Measurements from ENCODE around the gene HOXC11. TPM values are rescaled to one million over a fixed set of nuclear protein-coding genes. Genes with fewer than 3 reads are reported as not detected.

The HOXC11 gene
- total RNA-seq, 1 donor from 2014 or later: not detected

DNA sequence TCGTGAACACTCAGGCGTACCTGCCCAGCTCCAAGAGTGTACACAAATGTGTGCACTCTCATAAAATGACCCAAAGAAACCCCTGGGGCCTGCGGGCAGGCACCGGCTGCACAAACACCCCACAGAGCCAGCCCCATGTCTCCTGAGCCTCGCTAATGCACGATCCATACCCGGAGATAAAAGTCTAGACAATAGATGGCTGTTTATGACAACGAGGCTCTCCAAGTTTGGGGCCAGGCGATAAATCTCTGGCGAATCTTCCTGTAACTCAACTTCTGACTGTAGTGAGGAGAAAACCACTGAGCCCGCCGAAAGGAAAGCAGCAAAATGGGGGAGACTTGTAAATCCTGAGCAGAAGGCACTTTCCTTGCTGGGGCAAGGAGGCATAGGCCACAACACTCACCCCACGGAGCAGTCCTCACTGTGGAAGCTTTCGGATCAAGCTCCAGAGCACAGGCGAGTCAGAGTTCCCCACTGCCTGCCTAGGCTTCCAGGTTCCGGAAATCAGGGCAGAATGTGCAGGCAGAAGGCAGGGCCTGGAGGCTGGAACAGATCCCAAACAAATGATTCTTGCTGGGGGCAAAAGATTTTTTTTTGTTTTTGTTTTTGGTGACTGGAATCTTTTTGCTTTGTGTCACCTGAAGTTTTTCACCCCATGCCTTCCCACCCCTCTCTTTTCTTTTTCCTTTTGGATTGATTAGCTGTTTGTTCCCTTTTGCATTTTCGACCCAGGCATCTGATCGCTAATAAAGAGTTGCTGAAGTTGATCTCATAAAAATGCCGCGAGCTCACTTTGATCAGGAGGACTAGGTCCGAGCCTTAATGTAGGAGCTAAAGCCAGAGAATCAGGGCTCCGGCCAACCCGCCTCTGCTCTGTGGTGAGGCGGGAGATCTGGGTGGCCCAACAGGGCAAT is 4.5 kb upstream of the HOXC11 start:
- intact Hi-C loops (cut with DNase I): no loop called here
- ATAC-seq (ENCODE audit: poor library complexity) (no peak), DNase-seq (no peak)

DNA sequence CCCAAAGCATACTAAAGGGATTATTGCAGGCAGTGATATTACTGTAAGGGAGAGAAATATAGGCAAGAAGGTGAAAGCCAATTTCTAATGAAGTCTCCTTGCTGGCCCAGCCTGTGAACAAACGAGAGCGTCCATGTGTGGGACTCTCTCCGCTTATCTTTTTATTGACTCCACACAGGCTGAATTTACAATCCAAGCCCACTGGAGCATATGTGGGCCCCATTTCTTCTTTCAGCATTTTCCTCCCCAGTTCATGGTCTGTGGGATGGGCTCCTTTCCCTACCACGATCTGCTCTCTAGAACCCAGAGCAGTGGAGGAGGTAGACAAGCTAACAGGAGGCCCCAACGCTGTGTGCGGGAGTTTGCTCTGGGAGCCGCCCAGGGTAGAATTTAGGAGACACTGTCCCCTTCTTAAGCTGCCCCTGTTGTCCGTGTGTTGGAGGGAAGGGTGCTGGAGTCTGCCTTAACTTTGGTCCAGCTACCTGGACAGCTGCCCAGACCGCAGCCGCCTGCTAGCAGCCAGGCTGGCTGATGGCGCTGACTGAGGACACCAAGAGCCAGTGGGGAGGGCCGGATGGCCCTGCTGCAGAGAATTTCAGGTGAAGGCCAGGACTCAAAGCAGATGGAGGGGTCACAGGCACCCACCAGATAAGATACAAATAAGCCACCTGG is 3.2 kb upstream of the HOXC11 start:
- no peak for DNase-seq
- intact Hi-C loops (cut with DNase I): no loop called here
- ATAC-seq (ENCODE audit: poor library complexity): no peak

DNA sequence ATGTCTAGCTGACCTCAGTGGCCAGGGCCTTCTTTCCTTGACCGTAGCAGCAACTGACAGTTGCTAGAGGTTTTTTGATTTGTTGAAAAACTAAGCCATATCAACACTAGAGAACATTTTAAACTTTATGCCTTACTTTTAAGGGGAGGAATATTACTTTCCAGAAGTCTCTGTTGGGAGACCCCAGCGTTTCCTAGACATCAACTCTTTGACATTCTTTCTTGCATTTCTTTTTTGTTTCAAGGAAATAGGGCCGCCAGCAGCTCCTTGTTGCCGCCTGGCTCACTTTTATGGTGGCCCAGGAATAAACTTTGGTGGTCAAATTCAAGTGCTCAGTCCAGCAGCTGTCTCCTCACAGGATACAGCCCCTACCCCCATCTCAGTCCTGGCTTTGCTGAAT is 2.5 kb upstream of the HOXC11 start:
- intact Hi-C loops (cut with DNase I): no loop called here
- no peak for ATAC-seq (ENCODE audit: poor library complexity)
- DNase-seq: no peak

DNA sequence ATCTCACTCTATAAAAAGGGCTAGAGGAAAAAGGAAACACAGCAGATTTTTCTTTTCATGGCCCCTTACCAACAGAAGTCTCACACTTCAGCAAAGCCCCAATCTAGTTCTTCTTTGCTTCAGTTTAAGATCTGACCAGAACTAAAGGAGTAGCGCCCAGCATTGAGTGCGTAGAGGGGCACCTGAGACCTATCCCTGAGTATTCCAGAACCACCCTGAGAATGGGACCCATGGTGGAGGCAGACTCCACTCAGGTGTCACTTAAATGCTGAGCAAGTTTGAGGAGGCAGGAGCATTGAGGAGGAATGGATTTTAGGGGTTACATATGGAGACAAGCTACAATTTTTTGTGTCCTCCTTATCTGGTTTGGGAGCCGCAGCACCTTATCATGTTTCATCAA is 1.8 kb upstream of the HOXC11 start:
- ATAC-seq (ENCODE audit: poor library complexity): no peak
- intact Hi-C loops (cut with DNase I): no loop called here
- no peak for DNase-seq

DNA sequence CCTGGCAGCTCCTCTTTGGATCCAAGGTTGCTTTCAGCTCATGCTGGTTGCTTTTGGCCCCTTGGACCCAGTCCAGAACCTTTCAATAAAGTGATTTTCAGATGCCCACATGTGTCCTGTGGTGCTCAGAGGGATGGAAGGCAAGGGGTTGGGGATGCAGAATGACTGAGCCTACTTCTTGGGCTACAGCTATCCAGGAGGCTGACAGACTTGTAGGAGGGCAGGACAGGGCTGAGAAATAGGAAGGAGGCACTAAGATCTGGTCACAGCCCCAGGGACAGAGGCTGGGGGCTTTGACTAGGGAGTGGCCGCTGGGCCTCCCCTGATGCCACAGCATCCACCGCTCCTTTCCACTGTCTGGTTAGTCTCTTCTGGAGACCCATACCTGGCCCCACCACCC is 1.2 kb upstream of the HOXC11 start:
- ATAC-seq (ENCODE audit: poor library complexity): no peak
- DNase-seq: no peak
- intact Hi-C loops (cut with DNase I): no loop called here

DNA sequence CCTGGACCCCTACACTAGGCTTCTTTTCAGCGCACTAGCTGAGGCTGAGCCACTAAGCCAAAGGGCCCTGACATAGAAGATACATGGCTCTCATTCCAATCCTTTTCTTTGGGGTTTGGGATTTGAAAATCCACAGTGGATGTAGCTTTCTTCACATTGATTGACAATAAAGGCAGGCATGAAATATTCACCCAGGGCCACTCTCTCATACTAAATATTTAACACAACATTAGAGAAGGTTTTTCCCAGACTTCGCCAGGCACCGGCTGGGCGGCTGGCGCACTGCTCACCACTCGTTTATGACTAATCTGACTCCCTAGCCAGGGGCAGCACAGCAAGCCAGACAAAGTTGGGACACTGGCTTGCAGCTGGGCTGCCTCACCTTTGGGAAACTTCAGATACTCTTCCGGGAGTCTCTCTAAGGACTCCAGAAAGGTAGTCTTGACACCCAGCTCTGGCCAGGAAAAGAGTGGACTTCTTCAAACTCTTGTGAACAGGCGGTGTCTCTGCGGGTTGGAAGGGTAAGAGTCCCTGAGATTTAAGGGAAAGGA is 699 bp upstream of the HOXC11 start:
- intact Hi-C loops (cut with DNase I): no loop called here
- DNase-seq (no peak), ATAC-seq (ENCODE audit: poor library complexity) (no peak)

DNA sequence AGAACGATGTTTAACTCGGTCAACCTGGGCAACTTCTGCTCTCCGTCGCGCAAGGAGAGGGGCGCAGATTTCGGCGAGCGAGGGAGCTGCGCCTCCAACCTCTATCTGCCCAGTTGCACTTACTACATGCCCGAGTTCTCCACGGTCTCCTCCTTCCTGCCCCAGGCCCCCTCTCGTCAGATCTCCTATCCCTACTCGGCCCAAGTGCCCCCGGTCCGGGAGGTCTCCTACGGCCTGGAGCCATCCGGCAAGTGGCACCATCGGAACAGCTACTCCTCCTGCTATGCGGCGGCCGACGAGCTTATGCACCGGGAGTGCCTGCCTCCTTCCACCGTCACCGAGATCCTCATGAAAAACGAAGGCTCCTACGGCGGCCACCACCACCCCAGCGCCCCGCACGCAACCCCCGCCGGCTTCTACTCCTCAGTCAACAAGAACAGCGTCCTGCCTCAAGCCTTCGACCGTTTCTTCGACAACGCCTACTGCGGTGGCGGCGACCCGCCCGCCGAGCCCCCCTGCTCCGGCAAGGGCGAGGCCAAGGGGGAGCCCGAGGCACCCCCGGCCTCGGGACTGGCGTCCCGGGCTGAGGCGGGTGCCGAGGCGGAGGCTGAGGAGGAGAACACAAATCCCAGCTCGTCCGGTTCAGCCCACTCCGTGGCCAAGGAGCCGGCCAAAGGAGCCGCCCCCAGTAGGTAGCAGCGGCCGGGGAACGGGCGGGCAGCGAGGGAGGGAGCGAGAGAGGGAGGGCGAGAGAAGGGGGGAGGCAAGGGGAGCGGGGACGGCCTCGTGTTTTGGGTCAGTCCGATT is 513 bp downstream of the HOXC11 start:
- intact Hi-C loops (cut with DNase I): no loop called here
- no peak for DNase-seq
- ATAC-seq (ENCODE audit: poor library complexity): no peak

DNA sequence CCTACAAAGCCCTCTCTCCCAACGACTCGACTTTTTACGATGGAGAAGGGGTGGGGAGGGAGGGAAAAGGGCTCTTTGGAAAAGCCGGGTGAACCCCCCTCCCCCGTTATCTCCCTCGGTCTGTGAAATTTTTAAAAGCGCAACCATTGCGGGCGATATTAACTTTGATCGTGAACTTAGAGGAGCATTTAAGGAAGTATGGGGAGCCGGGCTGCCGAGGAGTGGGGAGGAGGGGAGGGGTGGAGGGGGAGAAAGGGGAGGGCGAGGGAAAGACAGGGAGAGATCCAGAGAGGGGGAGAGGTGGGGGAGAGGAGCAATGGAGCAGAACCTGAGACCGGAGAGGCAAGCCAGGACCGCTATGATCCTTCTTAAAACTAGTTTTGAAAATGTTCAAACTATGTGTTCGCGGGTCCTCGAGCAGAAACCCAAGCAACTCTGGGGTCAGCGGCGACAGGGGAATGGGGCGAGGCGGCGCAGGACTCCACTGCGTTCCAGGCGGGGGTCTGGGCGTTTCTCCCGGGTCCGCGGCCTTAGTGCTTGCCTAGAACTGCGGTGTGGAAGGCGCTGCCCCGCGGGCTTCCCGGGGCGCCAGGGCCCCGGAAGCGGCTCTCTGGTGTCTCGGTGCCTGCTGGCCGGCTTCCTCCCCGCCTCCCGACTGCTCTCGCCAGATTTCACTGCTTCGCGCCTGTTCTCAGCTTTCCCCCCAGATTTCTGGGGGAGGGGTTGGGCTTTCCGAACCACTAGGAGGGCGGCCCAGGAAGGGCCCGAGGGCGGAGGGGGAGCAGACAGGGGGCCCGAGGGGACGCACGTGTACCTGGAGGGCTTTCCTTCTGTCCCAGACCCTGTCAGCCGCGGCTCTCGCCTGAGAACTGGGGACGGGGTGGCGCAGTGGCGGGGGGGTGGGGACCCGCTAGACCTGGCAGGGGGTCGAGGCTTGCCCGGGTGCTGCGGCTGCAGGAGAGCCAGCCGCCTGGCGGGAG is 1.4 kb downstream of the HOXC11 start, which contains the start of gene HOTAIR:
HOTAIR (minus strand) TSS at position 871 of the 980 bp plus-strand sequence.
- intact Hi-C loops (cut with DNase I): no loop called here
- DNase-seq: no peak
- no peak for ATAC-seq (ENCODE audit: poor library complexity)

DNA sequence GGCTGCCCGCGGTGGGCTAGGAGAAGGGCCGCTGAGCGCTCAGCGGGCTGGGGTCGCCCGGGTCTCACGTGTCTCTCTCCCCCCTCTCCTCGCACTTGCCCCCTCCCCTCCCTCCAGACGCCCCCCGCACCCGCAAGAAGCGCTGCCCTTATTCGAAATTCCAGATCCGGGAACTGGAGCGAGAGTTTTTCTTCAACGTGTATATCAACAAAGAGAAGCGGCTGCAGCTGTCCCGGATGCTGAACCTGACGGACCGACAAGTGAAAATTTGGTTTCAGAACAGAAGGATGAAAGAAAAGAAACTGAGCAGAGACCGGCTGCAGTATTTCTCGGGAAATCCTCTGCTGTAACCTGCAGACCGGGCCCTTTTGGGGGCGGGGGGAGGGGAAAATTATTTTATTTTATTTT is 2.1 kb downstream of the HOXC11 start:
- DNase-seq (no peak), ATAC-seq (ENCODE audit: poor library complexity) (no peak)
- intact Hi-C loops (cut with DNase I): no loop called here

DNA sequence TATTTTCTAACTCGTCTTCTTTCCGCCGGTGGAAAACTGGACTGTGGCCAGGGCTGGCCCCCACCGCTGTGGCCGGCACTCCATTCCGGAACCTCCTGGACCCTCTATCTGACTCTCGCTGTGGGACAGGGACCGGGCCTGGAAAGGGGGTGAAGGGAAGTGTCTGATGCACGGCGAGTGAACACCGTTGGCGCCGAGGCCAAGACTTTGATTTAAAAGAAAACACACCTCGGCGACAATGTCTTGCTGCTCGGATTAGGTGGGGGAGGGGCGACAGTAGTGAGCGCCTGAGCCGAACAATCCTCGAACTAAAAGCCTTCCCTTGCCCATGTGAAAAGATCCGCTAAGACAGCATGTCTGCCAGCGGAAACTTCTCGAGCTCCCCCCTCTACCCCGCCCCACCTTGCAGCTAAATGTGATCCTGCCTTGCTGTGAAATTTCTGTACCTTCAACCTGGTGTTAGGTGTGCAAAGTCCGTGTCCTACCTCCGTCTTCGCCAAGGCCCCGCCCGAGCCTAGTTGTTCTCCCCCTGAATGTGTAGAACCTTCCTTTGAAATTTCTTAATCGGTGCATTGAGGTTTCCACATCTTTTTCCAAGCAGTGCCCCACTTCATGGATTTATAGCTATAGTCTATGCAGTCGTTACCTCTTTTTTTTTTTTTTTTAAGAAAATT is 2.7 kb downstream of the HOXC11 start:
- no peak for ATAC-seq (ENCODE audit: poor library complexity)
- intact Hi-C loops (cut with DNase I): no loop called here
- no peak for DNase-seq

DNA sequence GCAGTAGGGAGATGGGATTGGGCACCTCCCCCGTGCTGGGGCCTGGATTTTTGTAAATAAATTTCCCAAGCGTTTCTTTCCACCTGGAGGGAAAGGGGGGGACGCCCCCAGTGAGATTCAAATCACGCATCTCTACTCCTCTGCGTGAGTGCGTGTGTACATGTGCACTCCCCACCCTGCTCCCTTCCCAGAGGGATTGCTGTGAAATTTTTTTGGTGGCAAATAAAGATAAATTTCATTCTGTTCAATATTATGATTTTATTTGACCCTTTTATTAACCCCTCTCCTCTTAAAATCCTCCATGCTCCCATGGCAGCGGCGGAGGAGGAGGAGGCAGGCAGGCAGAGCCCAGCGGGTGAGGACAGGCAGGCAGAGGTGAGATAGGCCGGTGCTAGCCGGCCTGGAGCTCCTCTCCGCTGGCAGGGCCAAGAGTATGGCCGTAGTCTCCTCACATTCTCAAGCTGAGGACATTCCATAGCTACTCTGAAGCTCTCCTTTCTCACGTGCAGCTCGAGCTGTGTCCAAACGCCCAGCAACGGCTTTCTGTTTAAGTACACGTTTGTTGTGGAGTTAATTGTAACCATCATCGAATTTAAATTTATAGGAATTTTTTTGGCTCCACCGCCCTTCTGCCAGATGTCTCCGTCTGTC is 3.4 kb downstream of the HOXC11 start:
- DNase-seq: no peak
- ATAC-seq (ENCODE audit: poor library complexity): no peak

DNA sequence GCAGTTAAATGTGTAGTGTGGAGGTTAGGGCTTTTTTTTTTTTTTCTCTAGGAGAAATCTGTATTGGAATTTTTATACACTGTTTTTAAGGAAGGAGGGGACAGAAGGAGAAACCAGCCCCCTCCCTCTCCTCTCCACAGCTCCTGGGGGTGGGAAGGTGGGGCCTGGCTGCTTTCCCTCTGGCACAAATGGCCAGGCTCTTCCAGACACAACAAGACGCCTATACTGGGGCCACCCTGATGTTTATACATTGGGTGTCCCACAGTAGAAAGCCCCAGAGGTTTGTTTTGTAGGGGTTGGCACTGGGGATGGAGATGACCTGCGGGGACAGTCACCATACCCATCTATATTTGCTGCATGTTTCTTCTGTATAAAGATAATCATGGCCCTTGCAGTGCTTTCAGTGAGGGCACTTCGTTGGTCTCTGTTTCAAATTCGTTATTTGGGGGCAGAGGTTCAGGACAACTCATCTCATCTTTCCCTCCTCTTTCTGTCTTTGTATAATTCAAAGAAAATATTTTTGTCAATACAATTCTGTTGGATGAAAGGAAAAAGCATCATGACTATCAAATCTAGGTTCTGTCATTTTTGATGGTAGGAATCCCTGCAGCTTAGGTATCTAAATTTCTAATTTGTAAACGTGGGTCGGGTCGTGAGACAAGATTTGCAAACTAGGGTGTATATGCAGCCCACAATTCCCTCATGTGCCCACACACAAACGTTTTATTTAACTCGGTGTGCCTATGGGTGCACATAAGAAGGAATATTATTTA is 4.1 kb downstream of the HOXC11 start:
- intact Hi-C loops (cut with DNase I): no loop called here
- no peak for DNase-seq
- ATAC-seq (ENCODE audit: poor library complexity): no peak

More for the DNA sequence above, 3.4 kb downstream of the HOXC11 start:
- intact Hi-C loops (cut with DNase I): no loop called here

DNA sequence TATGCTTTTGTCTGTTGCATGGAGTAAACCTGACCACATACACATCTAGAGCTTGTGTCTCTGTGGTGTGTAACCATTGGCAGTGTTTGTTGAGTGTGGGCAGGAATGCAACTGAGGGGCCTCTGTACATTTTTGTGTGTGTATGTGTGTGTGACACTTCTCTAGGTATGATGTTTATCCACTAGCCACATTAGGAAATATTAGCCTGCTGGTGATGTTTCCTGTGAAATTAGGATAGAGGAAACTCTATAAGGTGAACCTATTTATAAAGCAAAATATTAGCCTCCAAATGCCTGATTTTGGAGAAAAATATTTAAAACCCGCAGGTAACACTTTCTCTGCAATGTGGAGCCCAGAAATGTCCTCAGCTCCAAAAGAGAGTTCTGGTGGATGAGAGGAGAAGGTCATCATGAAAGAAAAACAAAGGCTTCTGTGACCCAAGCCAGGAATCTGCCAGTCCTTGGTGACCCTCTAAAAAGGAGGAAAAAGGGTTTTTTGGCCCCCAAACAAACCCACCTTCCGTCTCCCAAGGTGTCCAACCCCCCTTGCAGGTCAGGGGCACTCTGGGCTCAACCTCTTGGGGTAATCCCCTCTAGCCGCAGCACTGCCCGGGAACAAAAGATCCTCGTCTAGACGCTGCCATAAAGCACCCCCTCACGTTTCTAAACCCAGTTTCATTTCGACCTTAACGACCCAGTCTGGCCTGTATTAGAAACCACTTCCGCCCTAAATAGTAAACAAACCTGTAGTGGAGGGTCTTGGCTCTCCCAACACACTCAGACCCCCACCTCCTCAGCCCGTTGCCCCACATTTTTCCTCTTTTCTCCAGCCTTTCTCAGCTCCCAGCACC is 4.9 kb downstream of the HOXC11 start:
- DNase-seq (no peak), ATAC-seq (ENCODE audit: poor library complexity) (no peak)
- intact Hi-C loops (cut with DNase I): no loop called here

DNA sequence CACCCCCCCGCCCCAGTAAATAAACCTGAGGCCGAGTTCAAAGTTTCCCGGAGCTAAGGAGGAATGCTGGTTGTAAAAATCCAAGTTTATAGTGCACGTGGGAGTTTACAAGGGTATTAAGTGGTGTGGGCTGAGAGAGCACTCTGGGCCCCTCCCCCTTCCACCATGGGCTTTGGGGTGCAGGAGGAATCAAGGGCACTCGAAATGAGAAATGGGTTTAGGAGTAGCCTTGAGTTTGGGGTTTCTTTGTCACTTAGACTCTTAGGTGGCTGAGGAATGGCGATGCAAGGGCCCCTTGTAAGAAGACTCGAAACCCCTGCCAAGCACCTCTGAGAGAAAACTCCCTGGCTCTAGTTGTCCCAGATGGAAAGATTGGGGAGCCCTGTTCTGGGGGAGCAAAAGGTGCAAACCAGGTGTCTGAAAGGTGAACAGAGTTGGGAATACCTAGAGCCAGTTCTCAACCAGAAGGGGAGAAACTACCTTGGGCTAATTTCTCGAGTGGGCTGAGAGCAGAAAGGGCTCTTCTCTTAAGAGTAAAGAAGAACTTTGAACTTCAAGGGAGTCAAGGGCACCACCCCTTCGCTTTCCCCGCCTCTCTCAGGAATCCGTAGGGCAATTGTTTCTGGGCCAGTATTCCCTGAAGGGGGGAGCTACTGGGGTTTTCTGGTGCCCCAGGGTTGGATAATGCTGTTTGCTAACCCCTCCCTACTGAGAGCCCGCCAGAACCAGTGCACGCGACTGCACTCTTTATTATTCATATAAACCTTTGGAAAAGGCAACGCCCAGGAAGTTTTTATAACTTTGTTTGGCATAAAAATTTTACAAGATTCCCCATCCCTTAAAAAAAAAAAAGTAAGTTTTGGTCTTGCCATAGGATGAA is 5.8 kb downstream of the HOXC11 start:
- intact Hi-C loops (cut with DNase I): no loop called here
- ATAC-seq (ENCODE audit: poor library complexity) (no peak), DNase-seq (no peak)

Data from Right ventricle myocardium superior (tissue), 1 donor.